ENCODE data around the gene ASAP3.

The ASAP3 gene

GRCh38 chr1:23483321-23484252 lies at the start of gene ASAP3:
TSS of gene ASAP3 (minus strand) at chr1:23484179. CDS start at chr1:23484133, 46 bp downstream.
- DNase-seq: peak; percentile 15

GRCh38 chr1:23533246-23534023 lies 49.5 kb upstream of the ASAP3 start:
- DNase-seq: no peak

- no peak for DNase-seq
Observed at GRCh38 chr1:23531562-23532094, 47.6 kb upstream of the ASAP3 start.

- peak; percentile 78 for DNase-seq
Observed at GRCh38 chr1:23530747-23531561, 47.0 kb upstream of the ASAP3 start, which contains the start of gene E2F2. TSS of gene E2F2 (minus strand) at chr1:23531233. CDS start at chr1:23530793, 440 bp downstream.

- no peak for DNase-seq
Observed at GRCh38 chr1:23530087-23530746, 46.2 kb upstream of the ASAP3 start.

- no peak for DNase-seq
Observed at GRCh38 chr1:23529146-23530086, 45.4 kb upstream of the ASAP3 start.

- peak; percentile 84 for DNase-seq
Observed at GRCh38 chr1:23528250-23528978, 44.4 kb upstream of the ASAP3 start.

- no peak for DNase-seq
Observed at GRCh38 chr1:23527900-23528249, 43.9 kb upstream of the ASAP3 start.

GRCh38 chr1:23527366-23527765 lies 43.4 kb upstream of the ASAP3 start:
- DNase-seq: no peak

- no peak for DNase-seq
Observed at GRCh38 chr1:23526329-23527041, 42.5 kb upstream of the ASAP3 start.

- DNase-seq: peak; percentile 7
Observed at GRCh38 chr1:23525558-23526250, 41.7 kb upstream of the ASAP3 start.

- peak; percentile 26 for DNase-seq
Observed at GRCh38 chr1:23524716-23525401, 40.9 kb upstream of the ASAP3 start.

GRCh38 chr1:23524163-23524562 lies 40.2 kb upstream of the ASAP3 start:
- no peak for DNase-seq

- DNase-seq: no peak
Observed at GRCh38 chr1:23522244-23522982, 38.4 kb upstream of the ASAP3 start.

- no peak for DNase-seq
Observed at GRCh38 chr1:23521588-23521987, 37.6 kb upstream of the ASAP3 start.

GRCh38 chr1:23517581-23517980 lies 33.6 kb upstream of the ASAP3 start:
- DNase-seq: no peak

GRCh38 chr1:23515905-23516304 lies 31.9 kb upstream of the ASAP3 start:
- no peak for DNase-seq

Data from activated gamma-delta T cell treated with Interleukin-2 at 50 U/mL for 16 hours (primary cell).